ENCODE data around the gene ZSWIM7.

- TF ChIP-seq RAD21 (IDR thresholded peaks at IDR 0.05; ENCODE audit: low read depth) (no peak), EP300 (IDR thresholded peaks at IDR 0.05; ENCODE audit: borderline replicate concordance) (no peak), TAF1 (IDR thresholded peaks at IDR 0.05; ENCODE audit: low read depth) (no peak), YY1 (IDR thresholded peaks at IDR 0.05; ENCODE audit: low read depth) (no peak), EGR1 (IDR thresholded peaks at IDR 0.05) (no peak), USF1 (IDR thresholded peaks at IDR 0.05) (no peak), MAX (IDR thresholded peaks at IDR 0.05) (no peak), CREB1 (IDR thresholded peaks at IDR 0.05; ENCODE audit: low read depth) (no peak), CEBPB (IDR thresholded peaks at IDR 0.05) (no peak), TCF12 (IDR thresholded peaks at IDR 0.05; ENCODE audit: low read depth) (no peak), NFIC (IDR thresholded peaks at IDR 0.05) (no peak), FOXM1 (IDR thresholded peaks at IDR 0.05; ENCODE audit: borderline replicate concordance, low read depth) (no peak)
- TF ChIP-seq, protein P1, sequence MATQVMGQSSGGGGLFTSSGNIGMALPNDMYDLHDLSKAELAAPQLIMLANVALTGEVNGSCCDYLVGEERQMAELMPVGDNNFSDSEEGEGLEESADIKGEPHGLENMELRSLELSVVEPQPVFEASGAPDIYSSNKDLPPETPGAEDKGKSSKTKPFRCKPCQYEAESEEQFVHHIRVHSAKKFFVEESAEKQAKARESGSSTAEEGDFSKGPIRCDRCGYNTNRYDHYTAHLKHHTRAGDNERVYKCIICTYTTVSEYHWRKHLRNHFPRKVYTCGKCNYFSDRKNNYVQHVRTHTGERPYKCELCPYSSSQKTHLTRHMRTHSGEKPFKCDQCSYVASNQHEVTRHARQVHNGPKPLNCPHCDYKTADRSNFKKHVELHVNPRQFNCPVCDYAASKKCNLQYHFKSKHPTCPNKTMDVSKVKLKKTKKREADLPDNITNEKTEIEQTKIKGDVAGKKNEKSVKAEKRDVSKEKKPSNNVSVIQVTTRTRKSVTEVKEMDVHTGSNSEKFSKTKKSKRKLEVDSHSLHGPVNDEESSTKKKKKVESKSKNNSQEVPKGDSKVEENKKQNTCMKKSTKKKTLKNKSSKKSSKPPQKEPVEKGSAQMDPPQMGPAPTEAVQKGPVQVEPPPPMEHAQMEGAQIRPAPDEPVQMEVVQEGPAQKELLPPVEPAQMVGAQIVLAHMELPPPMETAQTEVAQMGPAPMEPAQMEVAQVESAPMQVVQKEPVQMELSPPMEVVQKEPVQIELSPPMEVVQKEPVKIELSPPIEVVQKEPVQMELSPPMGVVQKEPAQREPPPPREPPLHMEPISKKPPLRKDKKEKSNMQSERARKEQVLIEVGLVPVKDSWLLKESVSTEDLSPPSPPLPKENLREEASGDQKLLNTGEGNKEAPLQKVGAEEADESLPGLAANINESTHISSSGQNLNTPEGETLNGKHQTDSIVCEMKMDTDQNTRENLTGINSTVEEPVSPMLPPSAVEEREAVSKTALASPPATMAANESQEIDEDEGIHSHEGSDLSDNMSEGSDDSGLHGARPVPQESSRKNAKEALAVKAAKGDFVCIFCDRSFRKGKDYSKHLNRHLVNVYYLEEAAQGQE (IDR thresholded peaks at IDR 0.05; ENCODE audit: low read depth) = no peak
Observed at GRCh38 chr17:15947271-15947670, 52.2 kb downstream of the ZSWIM7 start.

All from Ishikawa (cell line).